COLO668 (cell line): Measurements from ENCODE around the gene LRRFIP2.
"Not testable (repeated sequence)": the region's sequence is repeated elsewhere in the genome, so short reads cannot be mapped to it uniquely, and the experiment has no call there.

ENCODE experiments used
- DNase-seq: peaks from one replicate; lab custom pipeline; 2025; ENCODE audit not compliant: unreplicated experiment; lab: John Stamatoyannopoulos, UW

Gene LRRFIP2, protein sequence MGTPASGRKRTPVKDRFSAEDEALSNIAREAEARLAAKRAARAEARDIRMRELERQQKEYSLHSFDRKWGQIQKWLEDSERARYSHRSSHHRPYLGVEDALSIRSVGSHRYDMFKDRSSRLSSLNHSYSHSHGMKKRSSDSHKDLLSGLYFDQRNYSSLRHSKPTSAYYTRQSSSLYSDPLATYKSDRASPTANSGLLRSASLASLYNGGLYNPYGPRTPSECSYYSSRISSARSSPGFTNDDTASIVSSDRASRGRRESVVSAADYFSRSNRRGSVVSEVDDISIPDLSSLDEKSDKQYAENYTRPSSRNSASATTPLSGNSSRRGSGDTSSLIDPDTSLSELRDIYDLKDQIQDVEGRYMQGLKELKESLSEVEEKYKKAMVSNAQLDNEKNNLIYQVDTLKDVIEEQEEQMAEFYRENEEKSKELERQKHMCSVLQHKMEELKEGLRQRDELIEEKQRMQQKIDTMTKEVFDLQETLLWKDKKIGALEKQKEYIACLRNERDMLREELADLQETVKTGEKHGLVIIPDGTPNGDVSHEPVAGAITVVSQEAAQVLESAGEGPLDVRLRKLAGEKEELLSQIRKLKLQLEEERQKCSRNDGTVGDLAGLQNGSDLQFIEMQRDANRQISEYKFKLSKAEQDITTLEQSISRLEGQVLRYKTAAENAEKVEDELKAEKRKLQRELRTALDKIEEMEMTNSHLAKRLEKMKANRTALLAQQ

DNA sequence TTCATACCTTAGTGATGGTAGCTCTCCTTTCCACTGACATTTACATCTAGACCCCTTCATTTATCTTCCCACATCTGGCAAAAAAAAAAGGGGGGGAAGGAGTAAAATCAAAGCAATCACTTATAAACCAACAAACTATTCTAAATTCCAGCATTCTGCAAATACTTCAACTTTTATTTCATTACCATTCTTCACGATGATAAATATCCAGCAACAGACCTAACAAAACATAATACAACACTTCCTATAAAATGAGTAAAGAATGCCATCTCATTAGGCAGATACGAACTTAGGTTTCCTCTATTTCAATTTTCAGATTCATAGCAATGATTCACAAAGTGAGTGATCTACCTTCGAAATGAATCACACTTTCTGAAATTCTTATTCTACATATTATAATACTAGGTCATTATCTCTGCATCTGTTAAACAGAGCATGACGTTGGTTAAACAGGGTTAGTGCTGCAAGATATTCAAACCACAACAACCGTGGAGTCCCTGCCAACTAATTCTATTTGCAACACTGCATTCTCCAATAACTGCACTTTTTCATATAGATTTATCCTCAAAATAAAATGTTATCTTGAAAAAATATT lies at the start of gene LRRFIP2:
Gene LRRFIP2, minus strand, starts transcription at position 51 of the 595 bp plus-strand sequence. CDS start 25,599 bp downstream, outside the sequence.
- DNase-seq, result no peak

DNA sequence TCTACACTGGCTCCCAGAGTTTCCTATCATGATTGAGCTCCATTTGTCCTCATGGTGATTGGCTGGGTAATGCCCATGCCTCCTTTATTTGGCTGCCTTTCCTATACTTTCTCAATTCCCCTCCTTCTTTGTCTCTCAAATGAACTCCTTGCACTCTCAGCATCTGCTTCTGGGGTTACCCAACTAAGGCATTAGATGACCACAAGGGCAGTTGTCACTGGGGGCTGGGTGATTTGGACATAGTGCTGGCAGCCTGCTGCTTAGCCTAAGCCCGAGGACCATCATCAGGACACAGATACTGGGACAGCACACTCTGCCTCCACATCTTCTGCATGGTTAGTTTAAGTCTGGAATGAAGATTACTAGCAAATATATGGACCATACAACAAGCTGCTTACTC lies 49.2 kb upstream of the LRRFIP2 start:
- DNase-seq, result no peak

DNA sequence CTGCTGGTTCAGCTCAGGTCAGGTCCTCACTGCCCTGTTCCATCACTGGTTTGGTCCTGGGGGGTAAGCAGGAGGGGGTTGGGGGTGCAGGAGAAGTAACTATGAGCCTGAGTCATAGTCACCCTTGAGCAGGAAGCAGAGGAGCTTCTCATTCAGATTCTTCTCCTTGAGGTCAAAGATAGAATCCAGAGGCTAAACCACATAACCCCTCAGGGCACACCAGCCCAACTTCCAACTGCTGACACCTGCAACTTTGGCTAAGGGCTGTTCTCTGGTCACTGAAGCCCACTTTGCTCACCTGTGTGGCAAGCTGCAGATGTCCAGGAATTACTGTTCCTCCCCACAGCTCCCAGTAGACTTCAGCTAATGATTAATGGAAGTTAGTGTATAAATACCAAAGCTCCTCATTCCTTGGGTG lies 48.8 kb upstream of the LRRFIP2 start:
- DNase-seq, result no peak

DNA sequence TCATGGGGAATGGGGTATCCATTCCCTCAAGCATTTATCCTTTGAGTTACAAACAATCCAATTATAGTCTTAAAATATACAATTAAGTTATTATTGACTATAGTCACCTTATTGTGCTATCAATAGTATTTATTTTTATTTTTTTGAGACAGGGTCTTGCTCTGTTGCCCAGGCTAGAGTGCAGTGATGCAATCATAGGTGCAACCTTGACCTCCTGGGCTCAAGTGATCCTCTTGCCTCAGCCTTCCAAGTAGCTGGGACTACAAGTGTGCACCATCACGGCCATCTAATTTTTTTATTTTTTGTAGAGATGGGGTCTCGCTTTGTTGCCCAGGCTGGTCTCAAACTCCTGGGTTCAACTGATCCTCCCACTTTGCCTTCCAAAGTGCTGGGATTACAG lies 48.2 kb upstream of the LRRFIP2 start:
- not testable (repeated sequence) for DNase-seq

DNA sequence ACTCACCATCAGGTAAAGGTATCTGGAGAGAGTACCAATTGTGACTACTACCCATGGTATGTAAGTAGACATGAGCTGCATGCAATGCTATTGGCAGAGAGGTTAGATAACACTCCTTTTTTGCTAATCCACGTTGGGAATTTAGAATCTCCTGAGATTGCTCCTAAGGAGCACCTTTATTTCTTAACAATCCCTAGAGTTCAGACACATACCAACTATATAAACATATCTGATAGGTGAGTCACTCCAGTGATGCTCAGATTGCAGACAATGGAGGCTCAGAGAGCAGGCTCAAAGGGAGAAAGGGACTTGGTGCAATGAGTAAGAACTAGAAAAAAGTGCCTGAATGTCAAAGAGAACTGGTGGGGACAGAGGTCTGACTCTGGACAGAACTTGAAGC lies 47.0 kb upstream of the LRRFIP2 start:
- no peak for DNase-seq

DNA sequence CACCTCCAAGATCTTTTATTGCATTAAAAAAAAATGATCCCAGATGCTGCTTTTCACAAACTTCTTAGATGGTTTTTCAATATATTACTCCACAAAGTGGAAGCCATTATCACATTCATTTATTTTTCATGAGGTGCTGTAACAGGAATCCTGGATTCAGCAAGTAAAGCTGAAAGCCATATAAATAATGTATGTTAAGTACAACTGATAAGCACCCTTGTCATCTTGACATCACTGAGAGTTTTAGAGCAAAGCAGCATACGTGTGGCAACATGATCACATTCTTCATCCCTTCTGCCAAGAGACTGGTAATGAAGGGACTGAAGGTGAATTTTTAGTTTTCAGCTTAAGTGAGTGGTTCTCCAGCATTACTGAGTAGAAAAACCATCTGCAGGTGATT lies 44.9 kb upstream of the LRRFIP2 start:
- no peak for DNase-seq

DNA sequence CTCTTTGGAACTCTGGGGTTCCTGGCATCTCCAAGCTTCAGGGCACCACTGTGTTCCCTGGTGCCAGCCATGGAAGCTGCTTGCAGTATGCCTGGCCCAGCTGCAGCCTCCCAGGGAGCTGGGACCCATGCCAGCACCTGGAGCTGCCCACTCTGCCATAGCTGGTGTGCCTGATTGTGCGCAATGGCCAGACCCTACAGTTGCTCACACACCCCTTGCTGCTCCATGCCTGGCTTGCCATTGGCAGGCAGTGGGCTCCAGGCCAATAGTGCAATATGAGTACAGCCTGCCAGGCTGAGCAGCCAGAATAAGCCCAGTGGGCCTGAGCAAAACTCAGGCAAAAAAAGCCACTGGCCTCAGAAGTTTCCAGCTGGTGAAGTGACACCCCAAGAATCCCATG lies 43.8 kb upstream of the LRRFIP2 start:
- no peak for DNase-seq

DNA sequence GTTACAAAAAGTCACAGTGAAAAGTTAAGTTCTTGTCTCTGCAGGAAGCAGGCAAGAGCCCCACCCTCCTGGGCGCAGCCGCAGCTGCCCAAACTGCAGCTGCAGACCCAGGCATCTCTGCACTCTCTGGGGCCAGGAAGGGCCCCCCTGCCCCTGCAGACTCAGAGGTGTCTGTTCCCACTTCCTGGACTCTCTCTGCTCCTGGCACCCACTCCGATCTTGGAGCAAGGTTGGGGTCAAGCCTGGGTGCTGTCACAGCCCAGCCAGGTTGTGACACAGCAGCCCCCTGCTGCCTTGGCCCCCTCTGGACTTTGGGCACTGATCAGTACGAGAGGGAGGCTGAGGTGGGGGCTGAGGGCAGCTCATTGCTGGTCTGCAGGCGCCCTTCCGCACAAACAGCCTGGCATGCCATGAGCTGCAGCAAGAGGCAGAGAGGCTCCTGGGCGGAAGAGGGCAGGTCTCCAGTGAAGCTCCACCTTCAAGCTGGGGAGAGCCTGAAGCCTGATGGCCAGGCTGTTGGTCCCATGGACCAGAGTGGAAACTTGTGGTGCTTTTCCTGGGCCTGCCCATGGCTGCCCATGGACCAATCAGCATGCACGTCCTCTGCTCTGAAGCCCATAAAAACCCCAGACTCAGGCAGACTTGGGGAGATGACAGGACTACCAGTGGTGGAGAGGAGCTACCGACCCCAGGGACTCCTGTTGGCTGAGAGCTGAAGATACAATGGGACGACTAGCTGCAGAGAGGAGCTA lies 42.9 kb upstream of the LRRFIP2 start:
- no peak for DNase-seq

DNA sequence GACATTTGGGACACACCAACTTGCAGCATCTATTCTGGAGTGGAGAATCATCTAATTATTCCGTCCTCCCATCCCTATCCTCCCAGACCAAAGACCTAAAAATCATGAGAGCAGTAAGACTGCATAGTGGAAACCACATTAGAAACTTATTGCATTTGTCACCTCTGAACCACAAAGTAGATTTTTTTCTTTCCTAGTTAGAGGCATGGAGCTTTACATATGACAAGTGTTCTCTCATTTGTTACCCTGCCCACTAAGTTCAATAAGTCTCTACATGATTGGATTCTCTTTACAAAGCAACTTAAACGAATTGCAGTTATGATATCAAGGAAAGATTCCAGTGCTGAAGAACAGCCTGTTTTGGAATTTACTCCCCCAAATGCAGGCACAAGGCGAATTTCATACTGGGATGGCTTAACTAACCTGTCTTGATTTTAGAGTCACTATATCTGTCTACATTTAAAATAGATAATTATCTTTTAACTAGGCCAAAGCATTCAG lies 42.3 kb upstream of the LRRFIP2 start:
- no peak for DNase-seq

DNA sequence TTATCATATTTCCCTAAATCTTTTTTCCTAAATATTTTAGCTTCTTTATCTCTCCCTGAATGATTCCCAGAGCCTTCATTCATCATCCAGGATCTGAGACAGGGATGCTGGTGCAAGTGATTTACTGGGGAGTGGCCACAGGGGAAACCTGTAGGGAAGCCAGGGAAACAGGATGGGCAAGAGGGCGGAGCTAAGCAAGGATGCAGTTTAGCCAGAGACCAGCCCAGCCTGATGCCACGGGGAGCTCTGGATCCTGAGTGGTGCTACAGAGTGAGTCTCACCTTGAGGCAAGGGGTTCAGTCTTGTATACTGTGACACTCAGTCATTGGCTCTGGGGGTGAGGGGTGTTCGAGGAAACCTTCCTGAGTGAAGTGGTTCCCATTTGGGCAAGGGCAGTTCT lies 39.7 kb upstream of the LRRFIP2 start:
- no peak for DNase-seq

DNA sequence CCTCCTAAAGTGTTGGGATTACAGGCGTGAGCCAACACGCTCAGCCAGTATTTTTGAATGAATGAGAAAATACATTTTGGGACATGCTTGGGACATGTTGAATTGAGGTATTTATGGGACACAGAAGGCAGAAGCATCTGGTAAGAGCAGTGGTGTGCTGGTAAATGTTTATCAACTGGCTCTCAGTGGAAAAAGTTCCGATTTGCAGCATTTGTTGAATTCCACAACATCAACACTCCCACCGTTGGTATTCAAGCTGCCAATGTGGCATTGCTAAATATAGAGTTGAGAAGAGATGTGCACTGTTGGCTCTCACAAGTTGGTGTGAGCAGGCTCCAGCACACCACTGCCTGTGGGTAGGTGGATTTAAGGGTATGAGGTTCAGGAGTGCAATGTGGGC lies 35.8 kb upstream of the LRRFIP2 start:
- DNase-seq, result no peak

DNA sequence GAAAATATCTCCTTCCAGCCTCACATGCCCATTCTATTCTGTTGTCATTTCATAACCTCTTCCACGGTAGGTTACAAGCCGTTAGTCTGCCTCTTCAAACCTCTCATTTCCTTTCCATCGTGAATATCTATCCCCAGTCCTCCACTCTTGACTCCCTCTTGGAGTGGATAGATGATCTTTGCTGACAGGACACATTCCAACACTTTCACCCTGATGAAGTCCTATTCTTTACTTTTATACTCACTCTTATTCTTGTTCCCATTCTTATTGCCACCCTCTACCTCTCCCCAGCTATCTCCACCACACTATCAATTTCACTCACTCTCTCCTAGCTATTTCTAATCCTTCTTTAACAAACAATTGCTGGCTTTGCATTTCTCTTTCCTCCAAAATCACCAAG lies 34.2 kb upstream of the LRRFIP2 start:
- DNase-seq, result not testable (repeated sequence)

DNA sequence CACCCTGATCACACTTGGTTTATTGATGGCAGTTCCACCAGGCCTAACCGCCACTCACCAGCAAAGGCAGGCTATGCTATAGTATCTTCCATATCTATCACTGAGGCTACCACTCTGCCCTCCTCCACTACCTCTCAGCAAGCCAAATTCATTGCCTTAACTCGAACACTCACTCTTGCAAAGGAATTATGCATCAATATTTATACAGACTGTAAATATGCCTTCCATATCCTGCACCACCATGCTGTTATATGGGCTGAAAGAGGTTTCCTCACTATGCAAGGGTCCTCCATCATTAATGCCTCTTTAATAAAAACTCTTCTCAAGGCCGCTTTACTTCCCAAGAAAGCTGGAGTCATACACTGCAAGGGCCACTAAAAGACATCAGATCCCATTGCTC lies 33.6 kb upstream of the LRRFIP2 start:
- not testable (repeated sequence) for DNase-seq

DNA sequence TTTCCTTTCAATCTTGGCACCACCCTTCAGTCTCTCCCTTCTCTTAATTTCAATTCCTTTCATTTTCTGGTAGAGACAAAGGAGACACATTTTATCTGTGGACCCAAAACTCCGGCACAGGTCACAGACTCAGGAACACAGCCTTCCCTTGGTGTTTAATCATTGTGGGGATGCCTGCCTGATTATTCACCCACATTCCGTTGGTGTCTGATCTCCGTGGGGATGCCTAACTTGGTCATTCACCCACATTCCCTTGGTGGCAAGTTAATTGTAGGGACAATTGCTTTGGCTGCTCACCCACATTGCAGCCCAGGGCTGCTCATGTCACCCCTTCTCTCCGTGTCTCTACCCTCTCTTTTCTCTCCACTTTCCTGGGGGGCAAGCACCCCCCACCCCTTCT lies 31.7 kb upstream of the LRRFIP2 start:
- DNase-seq, result not testable (repeated sequence)

DNA sequence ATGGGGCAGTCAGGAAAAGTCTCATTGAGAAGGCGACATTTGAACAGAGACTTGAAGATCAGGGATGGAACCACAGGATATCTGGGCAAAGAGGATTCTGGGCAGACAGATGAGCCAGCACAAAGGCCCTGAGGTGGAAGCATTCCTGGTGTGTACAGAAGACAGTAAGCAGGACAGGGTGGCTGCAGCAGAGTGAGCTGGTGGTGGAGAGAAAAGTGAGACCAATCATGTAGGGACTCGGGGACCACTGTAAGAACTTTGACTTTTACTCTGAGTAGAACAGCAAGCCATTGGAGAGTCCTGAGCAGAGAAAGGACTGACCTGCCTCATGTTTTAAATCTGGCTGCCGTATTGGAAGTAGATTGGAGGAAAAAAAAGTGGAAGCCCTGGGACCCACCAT lies 29.9 kb upstream of the LRRFIP2 start:
- DNase-seq, result no peak

DNA sequence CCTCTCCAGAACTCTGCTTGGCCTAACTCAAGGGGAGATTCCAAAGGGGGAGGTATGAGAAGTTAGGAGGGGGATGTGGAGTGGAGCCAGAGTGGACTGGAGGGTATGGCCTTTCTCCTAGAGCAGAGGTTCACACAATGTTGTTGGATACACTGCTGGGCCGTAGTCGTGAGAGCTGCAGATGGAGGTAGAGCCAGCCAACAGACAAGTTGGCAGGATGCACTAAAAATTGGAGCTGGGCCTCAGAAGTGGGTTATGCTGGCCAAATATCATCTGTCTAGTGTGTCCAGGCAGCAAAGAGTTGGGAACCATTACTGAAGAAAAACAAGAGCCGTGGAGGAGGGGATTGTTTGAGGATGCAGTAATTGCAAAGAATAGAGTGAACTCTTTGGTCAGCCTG lies 27.7 kb upstream of the LRRFIP2 start:
- no peak for DNase-seq

DNA sequence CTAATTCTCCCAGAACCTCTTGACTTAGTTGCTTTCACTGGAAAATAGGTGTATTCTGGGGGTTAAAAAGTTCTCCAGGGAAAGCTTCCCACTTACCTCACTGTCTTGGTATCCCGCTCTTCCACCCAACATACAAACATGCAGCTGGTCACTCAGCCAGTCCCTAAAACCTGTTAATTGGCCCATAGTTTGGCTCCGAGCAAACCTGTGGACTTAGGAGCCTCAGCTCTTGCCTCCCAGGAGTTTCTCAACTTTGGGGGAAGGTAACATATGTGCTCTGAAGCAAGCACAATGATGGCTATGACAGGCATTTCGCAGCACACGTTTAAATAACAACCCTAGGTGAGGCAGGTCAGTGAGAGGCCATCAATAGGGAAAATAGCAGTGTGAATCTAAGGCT lies 25.8 kb upstream of the LRRFIP2 start:
- no peak for DNase-seq

DNA sequence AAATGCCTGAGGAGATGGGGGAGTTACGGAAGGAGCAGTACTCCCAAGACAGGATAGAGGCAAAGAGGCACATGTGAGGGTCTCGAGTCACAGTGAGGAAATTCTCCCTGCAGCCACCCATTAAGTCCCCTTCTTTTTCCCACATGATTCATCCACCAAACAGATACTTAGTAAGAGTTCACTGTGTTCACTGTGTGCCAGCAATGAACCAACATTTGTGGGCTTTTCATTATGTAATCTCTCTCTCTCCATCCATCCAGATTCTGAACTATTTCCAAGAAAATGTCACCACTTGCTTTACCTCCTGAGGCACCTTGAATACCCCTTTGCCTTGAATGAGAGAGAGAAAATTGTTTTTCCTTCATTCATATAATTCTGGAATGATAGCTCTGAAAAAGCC lies 24.6 kb upstream of the LRRFIP2 start:
- DNase-seq, result no peak

DNA sequence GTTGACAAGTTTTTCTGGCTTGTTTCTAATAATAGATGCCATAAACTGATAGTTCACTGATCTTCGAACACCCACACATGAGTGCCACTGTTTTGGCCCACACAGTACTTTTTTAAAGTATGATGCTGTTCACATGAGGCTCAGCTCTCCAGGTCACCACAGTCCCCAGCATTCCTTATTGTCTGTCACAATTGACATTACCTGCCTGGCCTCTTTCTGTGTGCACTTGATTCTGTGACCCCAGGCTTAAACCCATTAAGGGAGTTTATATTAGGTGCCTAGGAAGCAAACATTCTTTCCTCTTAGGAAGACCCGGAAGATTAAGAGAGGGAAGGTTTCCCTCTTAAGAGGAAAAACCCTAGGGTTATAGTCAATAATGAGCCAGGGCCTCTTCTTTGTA lies 24.2 kb upstream of the LRRFIP2 start:
- no peak for DNase-seq

DNA sequence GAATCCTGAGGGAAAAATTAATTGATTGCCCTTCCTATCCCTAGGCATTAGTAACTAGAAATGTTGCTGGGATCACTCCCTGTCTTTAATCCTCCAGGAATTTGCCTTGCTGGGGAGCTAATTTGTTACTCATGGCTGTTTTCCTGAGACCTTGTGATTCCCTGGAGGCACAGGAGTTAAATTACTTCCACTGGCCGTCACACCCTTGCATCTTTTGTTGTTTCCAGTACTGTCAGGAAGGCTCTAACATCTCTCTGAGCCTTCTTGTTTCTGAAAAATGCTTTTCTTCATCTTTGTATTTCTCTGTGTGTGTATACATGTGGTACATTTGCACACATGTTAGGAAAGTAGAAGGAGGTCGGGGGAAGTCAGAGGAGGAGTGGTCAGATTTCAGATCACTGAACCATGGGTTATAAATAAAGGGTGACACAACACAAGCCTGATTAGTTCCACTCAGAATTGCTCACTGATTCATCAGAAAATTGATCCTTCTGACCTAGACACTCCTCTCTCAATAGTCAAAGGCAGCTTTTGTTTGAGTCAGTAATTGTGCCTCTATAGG lies 23.5 kb upstream of the LRRFIP2 start:
- DNase-seq, result no peak

DNA sequence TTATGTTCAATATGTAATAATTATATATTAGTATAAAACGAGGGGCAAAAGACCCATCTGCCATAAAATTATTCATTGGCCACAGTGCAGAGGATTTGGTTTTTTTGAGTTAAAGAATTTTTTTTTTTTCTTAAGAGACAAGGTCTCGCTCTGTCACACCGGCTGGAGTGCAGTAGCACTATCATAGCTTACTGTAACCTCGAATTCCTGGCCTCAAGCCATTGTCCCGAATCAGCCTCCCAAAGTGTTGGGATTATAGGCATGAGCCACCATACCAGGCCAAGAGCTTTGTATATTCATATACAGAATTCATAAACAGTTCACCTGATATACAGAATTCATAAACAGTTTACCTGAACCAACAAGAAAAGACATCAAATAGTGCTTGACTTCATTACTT lies 20.2 kb upstream of the LRRFIP2 start:
- no peak for DNase-seq
